GM12874 (cell line): Measurements from ENCODE around the gene ENOPH1.

Experiments
- TF ChIP-seq, protein P1 (sequence below): IDR thresholded peaks from 2 replicates; pipeline ENCODE4 v1.5.1; 2011; ENCODE audit warnings: low read depth, mild to moderate bottlenecking, control low read depth, low read length, moderate library complexity; ENCODE audit not compliant: insufficient read depth

ENOPH1 gene

DNA sequence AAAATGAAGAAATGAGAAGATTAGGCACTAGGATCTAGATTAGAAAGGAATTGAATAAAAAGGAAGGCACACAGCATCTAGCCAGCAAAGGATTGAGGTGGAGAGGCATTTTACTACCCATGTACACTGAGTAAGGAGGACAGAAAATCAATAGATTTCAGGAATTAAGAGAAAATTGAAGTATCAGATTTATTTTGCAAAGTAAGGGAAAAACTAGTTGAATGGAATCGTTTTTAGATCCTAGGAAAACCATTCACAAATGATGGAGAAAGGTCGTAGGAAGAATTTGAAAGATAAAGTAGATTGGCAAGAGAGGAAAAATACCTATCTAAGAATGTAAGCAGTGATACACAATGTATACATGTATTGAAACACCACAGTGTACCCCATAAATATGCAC, 31.3 kb downstream of the ENOPH1 start:
- TF ChIP-seq, protein P1, sequence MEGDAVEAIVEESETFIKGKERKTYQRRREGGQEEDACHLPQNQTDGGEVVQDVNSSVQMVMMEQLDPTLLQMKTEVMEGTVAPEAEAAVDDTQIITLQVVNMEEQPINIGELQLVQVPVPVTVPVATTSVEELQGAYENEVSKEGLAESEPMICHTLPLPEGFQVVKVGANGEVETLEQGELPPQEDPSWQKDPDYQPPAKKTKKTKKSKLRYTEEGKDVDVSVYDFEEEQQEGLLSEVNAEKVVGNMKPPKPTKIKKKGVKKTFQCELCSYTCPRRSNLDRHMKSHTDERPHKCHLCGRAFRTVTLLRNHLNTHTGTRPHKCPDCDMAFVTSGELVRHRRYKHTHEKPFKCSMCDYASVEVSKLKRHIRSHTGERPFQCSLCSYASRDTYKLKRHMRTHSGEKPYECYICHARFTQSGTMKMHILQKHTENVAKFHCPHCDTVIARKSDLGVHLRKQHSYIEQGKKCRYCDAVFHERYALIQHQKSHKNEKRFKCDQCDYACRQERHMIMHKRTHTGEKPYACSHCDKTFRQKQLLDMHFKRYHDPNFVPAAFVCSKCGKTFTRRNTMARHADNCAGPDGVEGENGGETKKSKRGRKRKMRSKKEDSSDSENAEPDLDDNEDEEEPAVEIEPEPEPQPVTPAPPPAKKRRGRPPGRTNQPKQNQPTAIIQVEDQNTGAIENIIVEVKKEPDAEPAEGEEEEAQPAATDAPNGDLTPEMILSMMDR: no peak

- TF ChIP-seq, protein P1: peak; percentile 80
Measured at GRCh38 chr4:82462415-82462831, 32.0 kb downstream of the ENOPH1 start.

DNA sequence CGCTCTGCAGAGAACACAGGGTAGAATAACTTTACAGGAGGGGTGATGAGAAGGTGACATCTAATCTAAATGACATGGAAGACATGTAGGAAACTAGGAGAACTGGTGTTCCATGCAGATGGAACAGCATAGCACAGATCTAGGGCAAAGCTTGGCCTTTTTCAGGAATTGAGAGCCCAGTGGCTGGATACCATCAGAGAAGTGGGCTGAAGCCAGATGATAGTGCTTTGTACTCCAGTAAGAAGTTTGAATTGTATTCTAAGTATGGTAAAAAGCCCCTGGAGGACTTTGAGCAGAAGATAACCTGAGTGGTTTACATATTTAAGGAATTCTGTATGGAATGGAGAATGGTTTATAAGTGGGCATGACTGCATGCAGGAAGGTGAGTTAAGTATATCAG, 32.8 kb downstream of the ENOPH1 start:
- TF ChIP-seq, protein P1: no peak

DNA sequence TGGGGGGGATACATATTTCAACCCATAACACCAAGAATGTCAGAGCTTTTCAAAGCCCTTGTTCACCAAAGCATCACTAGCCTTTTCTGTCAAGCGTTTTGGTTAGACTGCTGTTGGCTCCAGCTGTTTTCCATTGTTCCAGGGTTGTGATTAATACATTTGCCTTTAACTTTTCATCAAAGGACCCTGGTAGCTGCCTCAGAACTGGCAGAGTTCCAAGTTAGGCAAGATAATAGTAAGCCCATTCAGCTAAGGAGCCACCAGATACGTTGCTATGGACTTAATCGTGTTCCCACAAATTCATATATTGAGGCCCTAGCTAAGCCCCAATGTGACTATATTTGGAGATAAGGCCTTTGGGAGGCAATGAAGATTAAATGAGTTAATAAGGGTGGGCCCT, 37.1 kb downstream of the ENOPH1 start:
- TF ChIP-seq, protein P1: no peak

DNA sequence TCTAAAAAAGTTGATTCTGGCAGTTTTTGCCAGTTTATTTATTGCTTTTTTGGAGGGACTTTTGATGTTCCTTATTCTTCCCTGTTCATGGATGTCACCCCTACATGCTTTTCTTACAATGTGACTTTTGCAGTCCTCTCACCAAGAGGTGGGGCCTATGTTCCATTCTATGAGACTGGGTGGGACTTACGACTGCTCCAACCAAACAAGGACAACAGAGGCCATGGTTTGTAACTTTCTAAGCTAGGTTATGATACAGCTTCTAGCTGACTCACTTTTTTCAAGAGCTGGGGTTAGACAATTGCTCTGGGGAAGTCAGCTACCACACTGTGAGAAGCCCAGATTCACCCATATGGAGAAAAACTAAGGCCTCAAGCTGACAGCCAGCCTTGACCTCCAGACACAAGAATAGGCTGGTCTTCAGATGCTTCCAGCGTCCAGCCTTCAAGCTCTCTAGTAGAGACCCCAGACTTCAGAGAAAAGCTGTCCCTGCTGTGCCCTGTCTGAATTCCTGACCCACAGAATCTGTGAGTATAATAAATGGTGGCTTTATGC, 39.5 kb downstream of the ENOPH1 start:
- TF ChIP-seq, protein P1: no peak

- TF ChIP-seq, protein P1: no peak
Measured at GRCh38 chr4:82473621-82474164, 43.3 kb downstream of the ENOPH1 start.

GRCh38 chr4:82479562-82479961, 49.2 kb downstream of the ENOPH1 start:
- TF ChIP-seq, protein P1: no peak
